CD4-positive, alpha-beta T cell treated with Interleukin-17A for 1 hour (primary cell): ENCODE data around the gene PPP2R5A.
A peak's percentile ranks its signal among the peaks of the same experiment; 100 is the strongest.
"Not testable (repeated sequence)": the region's sequence is repeated elsewhere in the genome, so short reads cannot be mapped to it uniquely, and the experiment has no call there.

Source experiments
- DNase-seq: peaks from one replicate; pipeline ENCODE4 v3.0.0-alpha.2; 2020

The PPP2R5A gene

GRCh38 chr1:212364985-212365384 lies 79.8 kb downstream of the PPP2R5A start:
- DNase-seq, result no peak

- DNase-seq, result no peak
These were observed 81.7 kb downstream of the PPP2R5A start for GRCh38 chr1:212366901-212367300.

GRCh38 chr1:212367474-212368072 lies 82.4 kb downstream of the PPP2R5A start:
- no peak for DNase-seq

- DNase-seq, result peak; percentile 78
These were observed 82.9 kb downstream of the PPP2R5A start for GRCh38 chr1:212368073-212368484.

- no peak for DNase-seq
These were observed 90.8 kb downstream of the PPP2R5A start for GRCh38 chr1:212375986-212376385.

GRCh38 chr1:212377644-212378043 lies 92.4 kb downstream of the PPP2R5A start:
- DNase-seq, result no peak

GRCh38 chr1:212379366-212379765 lies 94.2 kb downstream of the PPP2R5A start:
- DNase-seq, result no peak

GRCh38 chr1:212381397-212382035 lies 96.3 kb downstream of the PPP2R5A start:
- no peak for DNase-seq

GRCh38 chr1:212386029-212386428 lies 100.8 kb downstream of the PPP2R5A start:
- no peak for DNase-seq

GRCh38 chr1:212388985-212389716 lies 103.9 kb downstream of the PPP2R5A start:
- DNase-seq, result no peak

- not testable (repeated sequence) for DNase-seq
These were observed 110.6 kb downstream of the PPP2R5A start for GRCh38 chr1:212395678-212396437.

- no peak for DNase-seq
These were observed 111.4 kb downstream of the PPP2R5A start for GRCh38 chr1:212396638-212397037.

GRCh38 chr1:212397171-212397570 lies 112.0 kb downstream of the PPP2R5A start:
- no peak for DNase-seq

GRCh38 chr1:212401042-212401441 lies 115.8 kb downstream of the PPP2R5A start:
- DNase-seq, result no peak

- no peak for DNase-seq
These were observed 116.8 kb downstream of the PPP2R5A start for GRCh38 chr1:212401838-212402582.

- no peak for DNase-seq
These were observed 117.6 kb downstream of the PPP2R5A start for GRCh38 chr1:212402666-212403321.

- no peak for DNase-seq
These were observed 125.1 kb downstream of the PPP2R5A start for GRCh38 chr1:212410231-212410820.
